ENCODE data around the gene CMIP. TPM values are rescaled to one million over a fixed set of nuclear protein-coding genes. Genes with fewer than 3 reads are reported as not detected.

CMIP gene
- polyA plus RNA-seq, 1 experiment = 4.9 TPM

- CTCF ChIA-PET = interaction anchor here (1.2 to 2.1 kb wide), 4 partner anchors 12 to 16 kb away, joined by 3 to 6 read pairs (median 3); no protein-coding TSS in a partner anchor
- H3K36me3 ChIP-seq (ENCODE audit: control insufficient read depth, insufficient read depth, low read length) = no peaks in the 10 kb centered on the region
- TF ChIP-seq, protein P1, sequence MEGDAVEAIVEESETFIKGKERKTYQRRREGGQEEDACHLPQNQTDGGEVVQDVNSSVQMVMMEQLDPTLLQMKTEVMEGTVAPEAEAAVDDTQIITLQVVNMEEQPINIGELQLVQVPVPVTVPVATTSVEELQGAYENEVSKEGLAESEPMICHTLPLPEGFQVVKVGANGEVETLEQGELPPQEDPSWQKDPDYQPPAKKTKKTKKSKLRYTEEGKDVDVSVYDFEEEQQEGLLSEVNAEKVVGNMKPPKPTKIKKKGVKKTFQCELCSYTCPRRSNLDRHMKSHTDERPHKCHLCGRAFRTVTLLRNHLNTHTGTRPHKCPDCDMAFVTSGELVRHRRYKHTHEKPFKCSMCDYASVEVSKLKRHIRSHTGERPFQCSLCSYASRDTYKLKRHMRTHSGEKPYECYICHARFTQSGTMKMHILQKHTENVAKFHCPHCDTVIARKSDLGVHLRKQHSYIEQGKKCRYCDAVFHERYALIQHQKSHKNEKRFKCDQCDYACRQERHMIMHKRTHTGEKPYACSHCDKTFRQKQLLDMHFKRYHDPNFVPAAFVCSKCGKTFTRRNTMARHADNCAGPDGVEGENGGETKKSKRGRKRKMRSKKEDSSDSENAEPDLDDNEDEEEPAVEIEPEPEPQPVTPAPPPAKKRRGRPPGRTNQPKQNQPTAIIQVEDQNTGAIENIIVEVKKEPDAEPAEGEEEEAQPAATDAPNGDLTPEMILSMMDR (IDR thresholded peaks at IDR 0.05; ENCODE audit: insufficient read depth, low read depth, low read length) = no peak
- POLR2A ChIA-PET = interaction anchor here (0.5 kb wide), 2 partner anchors 9 to 115 kb away, joined by 5 to 19 read pairs; no protein-coding TSS in a partner anchor
- no peak overlapping the region for H3K4me3 ChIP-seq (ENCODE audit: low read depth, low read length)
- no peaks in the 10 kb centered on the region for H3K27me3 ChIP-seq (ENCODE audit: control insufficient read depth, insufficient read depth, low read length)
- no peak for DNase-seq (ENCODE audit: low read depth)
Measured at GRCh38 chr16:81752225-81752875, 307.7 kb downstream of the CMIP start.

DNA sequence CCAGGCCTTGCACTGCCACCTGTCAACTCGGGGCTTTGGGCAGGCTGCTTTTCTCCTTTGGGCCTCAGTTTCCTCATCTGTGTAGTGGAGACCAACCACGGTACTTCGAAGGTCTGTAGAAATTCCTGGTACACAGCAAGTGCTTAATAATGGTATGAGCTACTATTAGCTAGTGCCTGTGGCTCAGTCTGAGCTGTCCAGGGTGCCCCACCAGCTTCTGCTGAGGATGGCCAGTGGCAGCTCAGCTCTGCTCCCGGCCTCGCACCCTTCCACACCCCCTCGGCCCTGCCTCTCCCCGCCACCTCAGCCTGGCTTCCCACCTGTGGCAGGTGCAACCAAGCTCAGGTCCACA, 308.2 kb downstream of the CMIP start:
- no peak for DNase-seq (ENCODE audit: low read depth)
- TF ChIP-seq, protein P1 (IDR thresholded peaks at IDR 0.05; ENCODE audit: insufficient read depth, low read depth, low read length) = no peak
- CTCF ChIA-PET = interaction anchor here (1.2 to 2.1 kb wide), 4 partner anchors 12 to 17 kb away, joined by 3 to 6 read pairs (median 3); no protein-coding TSS in a partner anchor
- POLR2A ChIA-PET = interaction anchor here (0.5 kb wide), 2 partner anchors 9 to 114 kb away, joined by 5 to 19 read pairs; no protein-coding TSS in a partner anchor
- no peaks in the 10 kb centered on the region for H3K27me3 ChIP-seq (ENCODE audit: control insufficient read depth, insufficient read depth, low read length)
- H3K4me3 ChIP-seq (ENCODE audit: low read depth, low read length) = no peak overlapping the region
- no peaks in the 10 kb centered on the region for H3K36me3 ChIP-seq (ENCODE audit: control insufficient read depth, insufficient read depth, low read length)

- H3K27me3 ChIP-seq (ENCODE audit: control insufficient read depth, insufficient read depth, low read length) = no peaks in the 10 kb centered on the region
- TF ChIP-seq, protein P1 (IDR thresholded peaks at IDR 0.05; ENCODE audit: insufficient read depth, low read depth, low read length) = no peak
- H3K36me3 ChIP-seq (ENCODE audit: control insufficient read depth, insufficient read depth, low read length) = no peaks in the 10 kb centered on the region
- ChIA-PET POLR2A (no interaction called here), CTCF (no interaction called here)
- H3K4me3 ChIP-seq (ENCODE audit: low read depth, low read length) = no peak overlapping the region
- DNase-seq (ENCODE audit: low read depth) = no peak
Measured at GRCh38 chr16:81754858-81755257, 310.2 kb downstream of the CMIP start.

- POLR2A ChIA-PET = no interaction called here
- CTCF ChIA-PET = no interaction called here
- H3K4me3 ChIP-seq (ENCODE audit: low read depth, low read length) = no peak overlapping the region
- no peak for DNase-seq (ENCODE audit: low read depth)
- TF ChIP-seq, protein P1 (IDR thresholded peaks at IDR 0.05; ENCODE audit: insufficient read depth, low read depth, low read length) = no peak
- H3K36me3 ChIP-seq (ENCODE audit: control insufficient read depth, insufficient read depth, low read length) = no peaks in the 10 kb centered on the region
- H3K27me3 ChIP-seq (ENCODE audit: control insufficient read depth, insufficient read depth, low read length) = no peaks in the 10 kb centered on the region
Measured at GRCh38 chr16:81755915-81756614, 311.5 kb downstream of the CMIP start.

GRCh38 chr16:81756615-81757356, 312.2 kb downstream of the CMIP start:
- TF ChIP-seq, protein P1 (IDR thresholded peaks at IDR 0.05; ENCODE audit: insufficient read depth, low read depth, low read length) = no peak

More at GRCh38 chr16:81756615-81757356, 312.2 kb downstream of the CMIP start:
- no peaks in the 10 kb centered on the region for H3K36me3 ChIP-seq (ENCODE audit: control insufficient read depth, insufficient read depth, low read length)
- ChIA-PET CTCF (no interaction called here), POLR2A (no interaction called here)
- DNase-seq (ENCODE audit: low read depth) = no peak
- no peak overlapping the region for H3K4me3 ChIP-seq (ENCODE audit: low read depth, low read length)
- H3K27me3 ChIP-seq (ENCODE audit: control insufficient read depth, insufficient read depth, low read length) = no peaks in the 10 kb centered on the region
